Measurements from ENCODE around the gene UBL4B. TPM values are rescaled to one million over a fixed set of nuclear protein-coding genes. Genes with fewer than 3 reads are reported as not detected.

UBL4B gene
- total and polyA plus RNA-seq, 11 donors: 0.11 TPM; not detected in 10

DNA sequence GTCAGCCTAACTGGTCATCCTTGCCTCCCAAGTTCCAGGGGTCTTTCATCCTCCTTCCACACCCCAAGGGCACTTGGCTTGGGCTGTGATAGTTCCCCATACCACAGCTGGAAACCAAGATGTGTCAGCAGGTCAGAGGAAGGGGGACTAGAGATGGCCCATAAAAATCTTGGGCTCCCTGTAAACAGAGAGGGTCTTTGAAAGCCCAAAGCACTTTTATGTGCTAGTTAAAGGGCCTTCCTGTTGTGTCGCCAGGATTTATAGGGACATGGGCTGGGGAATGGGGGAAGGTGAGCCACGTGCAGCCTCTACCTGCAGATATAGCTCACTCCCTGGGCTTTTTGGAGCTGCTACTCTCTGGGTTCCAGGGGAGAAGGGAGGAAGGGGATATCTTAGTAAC is 11.9 kb upstream of the UBL4B start:
- Histone ChIP-seq H3K36me3 (no peaks in the 10 kb centered on the region), H3K27ac (no peak overlapping the region), H3K27me3 (peaks cover 0 to 21% (median 0%) of the 10 kb centered on the region in 9 donors), H3K4me3 (no peak overlapping the region), H3K9me3 (no peaks in the 10 kb centered on the region), H3K4me1 (peaks cover 0 to 14% (median 2%) of the 10 kb centered on the region in 12 donors)
- ATAC-seq (no peak), DNase-seq (no peak)
- TF ChIP-seq, protein P1, sequence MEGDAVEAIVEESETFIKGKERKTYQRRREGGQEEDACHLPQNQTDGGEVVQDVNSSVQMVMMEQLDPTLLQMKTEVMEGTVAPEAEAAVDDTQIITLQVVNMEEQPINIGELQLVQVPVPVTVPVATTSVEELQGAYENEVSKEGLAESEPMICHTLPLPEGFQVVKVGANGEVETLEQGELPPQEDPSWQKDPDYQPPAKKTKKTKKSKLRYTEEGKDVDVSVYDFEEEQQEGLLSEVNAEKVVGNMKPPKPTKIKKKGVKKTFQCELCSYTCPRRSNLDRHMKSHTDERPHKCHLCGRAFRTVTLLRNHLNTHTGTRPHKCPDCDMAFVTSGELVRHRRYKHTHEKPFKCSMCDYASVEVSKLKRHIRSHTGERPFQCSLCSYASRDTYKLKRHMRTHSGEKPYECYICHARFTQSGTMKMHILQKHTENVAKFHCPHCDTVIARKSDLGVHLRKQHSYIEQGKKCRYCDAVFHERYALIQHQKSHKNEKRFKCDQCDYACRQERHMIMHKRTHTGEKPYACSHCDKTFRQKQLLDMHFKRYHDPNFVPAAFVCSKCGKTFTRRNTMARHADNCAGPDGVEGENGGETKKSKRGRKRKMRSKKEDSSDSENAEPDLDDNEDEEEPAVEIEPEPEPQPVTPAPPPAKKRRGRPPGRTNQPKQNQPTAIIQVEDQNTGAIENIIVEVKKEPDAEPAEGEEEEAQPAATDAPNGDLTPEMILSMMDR (IDR thresholded peaks at IDR 0.05): no peak
- no peak for TF ChIP-seq POLR2A (IDR thresholded peaks at IDR 0.05)
- intact Hi-C loops (cut with DNase I): loop anchor here in 1 of 10 donors (5.0 kb wide), 1 partner anchor 48 kb away; no protein-coding TSS in a partner anchor
- whole genome bisulfite sequencing, 4 donors: 71 to 88% (median 87%) methylated on average over 2 of the region's 2 CpGs

GRCh38 chr1:110102081-110102480 is 10.2 kb upstream of the UBL4B start:
- DNase-seq (peak in 1 of 5 donors; percentile 26), ATAC-seq (no peak)
- Histone ChIP-seq H3K36me3 (no peaks in the 10 kb centered on the region), H3K4me1 (peaks cover 0 to 14% (median 2%) of the 10 kb centered on the region in 12 donors), H3K9me3 (no peaks in the 10 kb centered on the region), H3K4me3 (no peak overlapping the region), H3K27me3 (peaks cover 0 to 5% (median 0%) of the 10 kb centered on the region in 9 donors), H3K27ac (no peak overlapping the region)
- WGBS, 4 donors: 45 to 53% (median 51%) methylated on average over 7 of the region's 7 CpGs
- intact Hi-C loops (cut with DNase I): loop anchor here in 1 of 10 donors (5.0 kb wide), 1 partner anchor 50 kb away; no protein-coding TSS in a partner anchor
- TF ChIP-seq, protein P1 (IDR thresholded peaks at IDR 0.05): no peak
- no peak for TF ChIP-seq POLR2A (IDR thresholded peaks at IDR 0.05)

- H3K27me3 ChIP-seq: peaks cover 0 to 7% (median 0%) of the 10 kb centered on the region in 9 donors
- no peak overlapping the region for H3K4me3 ChIP-seq
- ATAC-seq: peak; percentile 63 to 89 (median 84)
- H3K4me1 ChIP-seq: peaks cover 0 to 14% (median 2%) of the 10 kb centered on the region in 12 donors
- DNase-seq: peak; percentile 58 to 78 (median 65)
- H3K36me3 ChIP-seq: no peaks in the 10 kb centered on the region
- intact Hi-C loops (cut with DNase I): loop anchor here in 9 of 10 donors (1.0 to 5.0 kb wide), 7 partner anchors 18 to 54 kb away; no protein-coding TSS in a partner anchor
- no peak overlapping the region for H3K27ac ChIP-seq
- no peaks in the 10 kb centered on the region for H3K9me3 ChIP-seq
- TF ChIP-seq, protein P1 (IDR thresholded peaks at IDR 0.05): peak; percentile 87 to 97 (median 91)
- no peak for TF ChIP-seq POLR2A (IDR thresholded peaks at IDR 0.05)
- 8 to 26% (median 21%) methylated on average over 4 to 8 of the region's 8 CpGs for WGBS, 4 donors
Observed at GRCh38 chr1:110106013-110106941, 6.0 kb upstream of the UBL4B start.

Measured in heart left ventricle (tissue), 16 donors.